ENCODE data around the gene GRAMD4.
"Not testable (repeated sequence)": the region's sequence is repeated elsewhere in the genome, so short reads cannot be mapped to it uniquely, and the experiment has no call there.

The GRAMD4 gene

DNA sequence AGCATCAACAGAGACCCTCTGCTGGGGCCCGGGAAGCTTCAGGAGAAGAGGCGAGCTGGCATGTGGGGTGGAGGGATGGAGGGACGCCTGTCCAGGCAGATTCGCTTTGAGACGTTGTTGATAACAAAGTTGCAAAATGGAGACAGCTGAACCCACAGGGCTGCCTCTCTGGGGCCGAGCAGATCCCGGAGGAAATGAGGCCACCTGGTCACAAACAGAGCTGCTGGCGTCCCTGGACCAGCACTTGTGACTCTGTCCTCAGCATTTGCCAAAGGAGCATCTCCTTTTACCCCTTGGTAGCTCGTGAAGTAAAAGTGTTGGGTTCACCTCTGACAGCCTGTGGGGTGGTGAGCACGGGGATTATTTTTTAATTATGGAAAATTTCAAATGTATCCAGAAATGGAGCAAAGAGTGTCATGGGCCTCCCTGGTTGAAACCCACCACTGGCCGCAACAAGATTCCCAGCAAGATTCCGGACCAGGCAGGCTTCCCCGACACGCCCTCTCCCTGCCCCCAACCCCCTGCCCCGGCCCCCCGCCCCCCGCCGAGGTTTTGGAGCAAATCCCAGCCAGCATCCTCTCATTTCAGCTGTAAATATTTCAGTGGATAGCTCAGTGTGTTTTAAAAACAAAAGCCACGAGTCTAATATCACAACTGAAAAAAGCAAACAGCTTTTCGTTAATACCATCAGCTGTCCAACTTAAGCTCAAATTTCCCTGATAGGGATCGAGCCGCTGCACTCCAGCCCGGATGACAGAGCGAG is 20.3 kb downstream of the GRAMD4 start:
- DNase-seq = no peak

DNA sequence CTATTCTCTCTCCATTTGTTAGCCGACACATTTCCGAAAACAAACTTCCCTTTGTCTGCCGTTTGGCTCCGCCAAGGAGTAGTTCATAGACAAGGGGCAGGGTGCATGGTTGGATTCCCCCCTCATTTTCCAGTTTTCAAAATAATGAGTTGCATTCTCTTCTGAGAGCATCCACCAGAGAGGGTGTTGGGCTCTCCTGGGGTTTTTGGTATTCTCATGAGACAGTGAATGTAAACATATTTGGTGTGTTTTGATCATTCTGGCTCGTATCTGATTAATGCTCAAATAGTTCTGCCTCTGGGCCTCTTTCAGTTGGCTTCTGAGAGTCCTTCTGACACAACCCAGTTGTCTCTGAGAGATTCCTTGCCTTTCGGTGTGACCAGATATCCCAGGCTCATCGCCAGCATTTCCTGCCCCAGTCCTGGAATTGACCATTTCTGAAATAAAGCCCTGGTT is 21.7 kb downstream of the GRAMD4 start:
- DNase-seq = no peak

DNA sequence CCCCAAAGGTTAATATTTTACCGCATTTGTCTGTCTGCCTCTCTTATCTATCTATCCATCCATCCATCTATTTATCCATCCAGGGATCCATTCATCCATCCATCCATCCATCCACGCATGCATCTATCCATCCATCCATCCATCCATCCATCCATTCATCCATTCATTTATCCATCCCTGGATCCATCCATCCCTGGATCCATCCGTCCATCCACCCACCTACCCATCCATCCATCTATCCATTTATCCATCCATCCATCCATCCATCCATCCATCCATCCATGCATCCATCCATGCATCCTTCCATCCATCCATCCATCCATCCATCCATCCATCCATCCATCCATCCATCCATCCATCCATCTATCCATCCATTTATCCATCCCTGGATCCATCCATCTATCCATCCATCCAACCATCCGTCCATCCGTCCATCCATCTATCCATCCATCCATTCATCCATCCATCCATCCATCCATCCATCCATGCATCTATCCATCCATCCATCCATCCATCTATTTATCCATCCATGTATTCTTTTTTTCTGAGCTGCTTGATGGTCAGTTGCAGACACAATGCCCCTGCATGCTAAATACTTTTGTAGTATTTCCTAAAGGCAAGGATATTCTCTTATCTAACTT is 22.8 kb downstream of the GRAMD4 start:
- not testable (repeated sequence) for DNase-seq

DNA sequence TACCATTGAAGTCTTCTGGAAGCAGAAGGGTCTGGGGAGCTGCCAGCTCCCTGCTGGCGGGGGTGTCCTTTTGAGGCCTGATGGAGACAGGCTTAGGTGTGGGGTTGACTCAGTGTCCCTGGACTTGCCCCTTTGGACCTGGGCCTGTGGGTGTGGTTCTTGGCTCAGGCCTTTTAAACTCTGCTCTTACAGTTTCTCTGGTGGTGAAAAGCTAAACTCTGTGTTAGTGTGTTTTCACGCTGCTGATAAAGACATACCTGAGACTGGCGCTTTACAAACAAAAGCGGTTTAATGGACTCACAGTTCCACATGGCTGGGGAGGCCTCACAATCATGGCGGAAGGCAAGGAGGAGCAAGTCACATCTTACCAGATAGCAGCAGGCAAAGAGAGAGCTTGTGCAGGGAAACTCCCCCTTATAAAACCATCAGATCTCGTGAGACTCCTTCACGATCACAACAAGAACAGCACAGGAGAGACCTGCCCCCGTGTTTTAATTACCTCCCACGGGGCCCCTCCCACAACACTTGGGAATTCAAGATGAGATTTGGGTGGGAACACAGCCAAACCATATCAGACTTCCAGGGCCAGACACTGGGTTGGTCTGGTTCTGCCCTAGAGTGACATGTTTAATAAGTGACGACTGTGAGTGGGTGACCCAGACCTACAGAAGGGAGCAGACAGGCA is 26.5 kb downstream of the GRAMD4 start:
- no peak for DNase-seq

DNA sequence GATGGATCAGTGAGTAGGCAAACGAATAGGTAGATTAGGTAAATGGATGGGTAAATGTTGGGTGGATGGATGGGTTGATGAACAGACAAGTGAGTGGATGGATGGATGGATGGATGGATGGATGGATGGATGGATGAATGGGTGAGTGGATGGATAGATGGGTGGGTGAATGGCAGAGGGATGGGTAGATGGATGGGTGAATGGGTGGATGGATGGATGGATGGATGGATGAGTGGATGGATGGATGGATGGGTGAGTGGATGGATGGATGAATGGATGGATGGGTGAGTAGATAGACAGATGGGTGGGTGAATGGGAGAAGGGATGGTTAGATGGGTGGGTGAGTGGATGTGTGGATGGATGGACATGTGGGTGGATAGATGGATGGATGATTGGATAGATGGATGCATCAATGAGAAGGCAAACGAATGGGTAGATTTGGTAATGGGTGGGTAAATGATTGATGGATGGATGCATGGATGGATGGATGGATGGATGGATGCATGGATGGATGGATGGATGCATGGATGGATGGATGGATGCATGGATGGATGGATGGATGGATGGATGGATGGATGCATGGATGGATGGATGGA is 28.1 kb downstream of the GRAMD4 start:
- not testable (repeated sequence) for DNase-seq

DNA sequence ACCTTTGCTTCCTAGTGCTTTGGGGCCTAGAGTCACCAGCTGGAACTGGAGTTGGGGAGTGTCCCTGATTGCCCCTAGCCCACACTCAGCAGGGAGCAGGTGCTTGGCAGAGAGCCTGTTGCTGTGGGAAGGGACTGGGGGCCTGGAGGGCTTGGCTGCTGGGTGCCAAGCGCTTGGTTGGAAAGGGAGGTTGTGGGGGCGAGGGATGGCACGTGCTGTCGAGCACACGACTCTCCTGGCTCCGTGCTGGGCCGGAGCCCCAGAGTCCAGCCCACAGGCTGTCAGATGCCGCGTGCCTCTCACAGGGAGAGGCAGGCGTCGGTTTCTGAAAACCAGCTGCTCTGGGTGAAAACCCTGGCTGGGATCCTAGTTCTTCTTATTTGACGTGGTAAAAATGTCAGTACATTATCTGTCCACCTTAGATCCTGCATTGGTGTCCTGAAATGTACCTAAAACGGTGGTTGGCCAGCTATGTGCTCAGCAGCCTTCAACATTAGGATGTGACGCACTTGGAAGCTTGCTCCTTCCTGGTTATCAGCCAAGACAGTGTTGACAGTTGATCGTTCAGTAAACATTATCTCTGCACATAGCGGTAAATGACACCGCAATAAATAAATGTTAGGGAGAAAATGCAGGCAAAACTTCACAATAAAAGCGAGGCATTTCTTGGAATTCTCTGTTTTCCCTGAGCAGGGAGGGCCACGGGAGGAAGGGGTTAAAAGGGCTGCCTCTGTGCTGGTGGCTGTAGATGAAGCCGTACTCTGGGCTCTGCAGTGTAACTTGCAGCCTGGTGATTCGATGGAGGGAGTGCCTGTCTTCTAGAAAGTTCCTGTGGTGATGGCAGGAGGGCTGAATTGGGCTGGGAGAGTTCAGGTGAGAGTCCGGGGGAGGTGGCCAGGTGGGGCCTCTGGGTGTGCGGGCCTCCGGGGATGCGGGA is 29.2 kb downstream of the GRAMD4 start:
- DNase-seq = no peak

DNA sequence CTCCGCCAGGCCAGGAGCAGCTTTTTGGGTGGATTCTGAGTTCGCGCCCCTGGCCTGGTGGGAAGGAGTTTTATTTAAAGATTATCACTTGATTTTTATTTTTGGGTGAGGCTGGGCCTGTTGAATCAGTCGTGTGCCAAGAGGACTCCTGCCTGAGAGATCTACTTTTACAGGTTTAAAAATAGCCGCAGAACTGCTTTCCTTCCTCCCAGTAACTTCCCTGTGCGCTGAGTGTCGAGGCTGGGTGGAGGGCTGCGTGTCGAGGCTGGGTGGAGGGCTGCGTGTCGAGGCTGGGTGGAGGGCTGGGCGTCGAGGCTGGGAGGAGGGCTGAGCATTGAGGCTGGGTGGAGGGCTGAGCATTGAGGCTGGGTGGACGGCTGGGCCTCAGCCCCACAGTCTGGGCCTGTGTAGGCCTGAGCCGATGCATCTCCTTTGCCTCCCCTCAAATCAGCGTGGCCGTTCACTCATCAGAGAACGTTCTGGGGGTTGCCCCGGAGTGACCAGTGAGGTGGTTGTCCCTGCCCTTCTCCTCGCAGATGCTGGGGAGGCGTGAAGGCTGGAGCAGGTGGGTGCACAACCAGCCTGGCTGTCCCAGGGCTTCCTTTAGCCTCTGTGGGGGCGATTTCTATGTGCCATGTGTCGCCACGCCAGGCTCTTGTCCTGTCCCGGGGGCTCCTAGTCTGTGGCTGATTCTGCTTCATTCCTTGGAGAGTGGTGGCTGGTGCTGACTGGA is 30.1 kb downstream of the GRAMD4 start:
- no peak for DNase-seq

DNA sequence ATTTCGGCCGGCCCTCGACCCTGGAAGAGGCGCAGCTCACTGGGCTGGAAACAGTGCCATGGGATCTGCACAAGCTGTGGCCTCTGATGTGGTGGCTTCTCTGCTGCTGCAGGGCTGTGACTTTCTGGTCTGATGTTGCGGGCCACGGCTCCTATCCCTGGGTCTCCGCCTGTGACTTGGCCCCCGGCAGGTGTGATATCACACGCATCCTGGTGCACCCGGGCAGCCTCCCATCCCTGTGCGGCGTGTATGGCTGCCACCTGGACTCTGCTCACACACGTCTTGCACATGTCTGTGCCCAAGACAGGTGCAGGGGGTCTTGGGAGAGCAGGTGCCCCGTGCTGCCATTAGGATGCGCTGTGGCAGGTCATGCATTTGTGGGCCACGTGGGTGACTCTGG is 31.1 kb downstream of the GRAMD4 start:
- no peak for DNase-seq

DNA sequence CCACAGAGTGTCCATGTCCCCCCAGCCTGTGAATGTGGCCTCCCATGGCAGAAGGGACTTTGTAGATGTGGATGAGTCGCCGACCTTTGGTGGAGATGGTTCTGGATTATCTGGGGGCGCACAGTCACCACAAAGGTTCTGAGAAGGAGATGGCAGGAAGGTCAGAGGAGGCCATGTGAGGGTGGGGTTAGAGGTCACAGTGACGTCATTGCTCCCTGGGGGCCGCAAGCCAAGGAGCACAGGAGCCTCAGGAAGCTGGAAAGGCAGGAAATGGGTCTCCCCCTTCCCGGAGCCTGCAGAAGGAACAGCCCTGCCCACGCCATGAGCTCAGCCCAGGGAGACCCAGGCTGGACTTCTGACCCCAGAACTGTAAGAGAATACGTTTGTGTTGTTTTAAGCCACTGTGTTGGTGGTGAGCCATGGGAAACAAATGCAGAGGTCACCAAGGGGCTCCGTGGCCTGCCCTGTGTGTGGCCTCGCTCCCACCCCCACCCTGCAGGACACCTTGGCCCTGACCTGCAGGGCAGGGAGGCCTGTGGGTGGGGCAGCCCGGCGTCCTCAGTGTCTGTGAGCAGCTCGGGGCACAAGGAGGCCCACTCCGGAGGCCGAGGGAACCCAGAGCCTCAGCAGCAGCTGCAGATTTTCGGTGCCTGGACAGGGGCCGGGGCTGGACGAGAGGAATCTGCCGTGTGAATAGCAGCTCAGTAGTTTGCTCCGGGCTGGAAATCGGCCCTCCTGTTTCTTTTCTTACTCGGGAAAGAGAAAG is 32.1 kb downstream of the GRAMD4 start:
- no peak for DNase-seq

DNA sequence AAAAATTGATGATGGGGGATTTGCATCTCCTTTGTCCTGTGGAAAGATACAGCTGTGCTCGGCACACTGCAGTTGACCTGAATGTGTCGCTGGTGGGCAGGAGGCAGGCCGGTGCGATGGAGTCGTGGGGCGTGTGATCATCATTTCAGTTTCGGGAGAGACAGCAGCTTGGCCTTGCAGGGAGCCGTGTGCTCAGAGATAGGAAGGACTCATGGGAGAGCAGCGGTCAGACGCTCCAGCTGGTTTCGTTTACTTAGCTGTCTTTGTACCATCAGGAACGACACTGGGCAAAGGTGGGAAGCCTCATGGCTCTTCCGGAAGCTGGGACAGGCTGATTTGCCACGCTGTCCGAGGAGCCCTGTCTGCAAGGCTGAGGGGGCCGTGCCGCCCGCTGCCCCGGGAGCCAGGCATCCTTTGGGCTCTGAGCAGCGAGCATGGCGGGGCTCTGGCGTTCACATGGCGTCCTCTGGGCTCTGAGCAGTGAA is 32.7 kb downstream of the GRAMD4 start:
- DNase-seq = no peak

DNA sequence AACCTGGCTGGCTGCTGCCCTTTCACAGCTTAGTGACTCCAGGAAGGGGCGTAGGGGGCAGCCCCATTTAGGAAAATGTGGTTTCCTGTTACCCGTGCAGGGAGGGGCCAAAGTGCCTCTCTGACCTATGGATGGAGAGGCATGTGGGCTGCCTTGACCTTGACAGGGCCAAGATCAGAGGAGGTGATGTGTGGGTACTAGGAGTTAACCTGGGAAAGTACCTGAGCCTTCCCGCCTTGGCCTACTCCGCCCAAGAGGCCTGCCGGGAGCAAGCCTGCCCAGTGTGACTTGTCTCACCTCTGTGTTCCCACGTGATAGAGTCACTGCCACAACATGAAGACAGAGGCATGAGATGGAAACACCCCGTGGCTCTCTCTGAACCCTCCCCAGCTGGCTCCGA is 33.4 kb downstream of the GRAMD4 start:
- peak; percentile 45 for DNase-seq

DNA sequence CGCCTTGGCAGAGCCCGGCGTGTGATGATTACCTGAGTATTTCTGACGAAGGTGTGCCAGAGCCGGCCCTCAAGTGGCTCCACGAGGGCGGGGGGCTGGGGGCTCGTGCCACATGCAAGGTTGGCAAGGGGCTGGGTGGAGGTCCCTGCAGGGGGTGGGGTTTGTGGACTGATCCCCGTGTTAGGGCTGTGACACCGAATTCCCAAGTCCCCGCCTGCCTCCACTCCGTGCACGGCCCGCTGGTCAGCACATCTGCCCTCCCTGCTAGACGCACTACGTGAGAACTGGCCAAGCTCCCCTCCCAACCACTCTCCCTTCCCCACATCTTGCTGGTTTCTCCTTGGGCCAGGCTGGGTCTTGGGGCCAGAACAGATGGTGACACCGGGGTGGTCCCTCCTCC is 34.2 kb downstream of the GRAMD4 start:
- no peak for DNase-seq

DNA sequence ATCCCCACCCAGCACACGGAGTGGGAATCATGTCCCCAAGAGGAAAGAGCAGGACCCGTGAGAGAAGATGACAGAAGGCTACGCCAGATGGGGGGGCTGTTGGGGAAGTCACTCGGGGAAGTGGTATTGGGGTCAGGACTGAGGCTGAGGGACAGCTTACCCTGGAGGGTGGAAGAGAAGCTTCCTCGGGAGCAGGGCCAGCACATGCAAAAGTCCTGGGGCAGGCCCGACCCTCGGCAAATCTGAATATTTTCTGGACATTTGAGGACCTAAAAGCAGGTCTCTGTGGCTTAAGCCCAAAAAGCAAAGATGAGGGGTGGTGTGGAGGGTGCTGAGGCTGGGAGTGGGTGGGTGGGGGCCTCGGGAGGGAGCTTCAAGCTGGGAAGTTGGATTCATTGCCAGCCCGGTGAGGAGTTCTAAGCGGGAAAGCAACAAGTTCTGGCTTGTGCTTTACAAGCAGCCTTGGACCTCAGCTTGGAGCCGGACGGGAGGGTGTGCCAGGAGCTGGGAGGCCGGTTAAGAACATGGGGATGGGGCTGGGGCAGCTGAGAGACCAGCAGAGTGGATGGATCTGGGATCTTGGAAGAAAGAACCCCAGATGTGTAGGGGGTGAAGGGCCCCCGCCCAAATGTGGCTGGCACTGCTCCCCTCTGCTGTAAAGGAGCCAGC is 34.9 kb downstream of the GRAMD4 start:
- DNase-seq = no peak

DNA sequence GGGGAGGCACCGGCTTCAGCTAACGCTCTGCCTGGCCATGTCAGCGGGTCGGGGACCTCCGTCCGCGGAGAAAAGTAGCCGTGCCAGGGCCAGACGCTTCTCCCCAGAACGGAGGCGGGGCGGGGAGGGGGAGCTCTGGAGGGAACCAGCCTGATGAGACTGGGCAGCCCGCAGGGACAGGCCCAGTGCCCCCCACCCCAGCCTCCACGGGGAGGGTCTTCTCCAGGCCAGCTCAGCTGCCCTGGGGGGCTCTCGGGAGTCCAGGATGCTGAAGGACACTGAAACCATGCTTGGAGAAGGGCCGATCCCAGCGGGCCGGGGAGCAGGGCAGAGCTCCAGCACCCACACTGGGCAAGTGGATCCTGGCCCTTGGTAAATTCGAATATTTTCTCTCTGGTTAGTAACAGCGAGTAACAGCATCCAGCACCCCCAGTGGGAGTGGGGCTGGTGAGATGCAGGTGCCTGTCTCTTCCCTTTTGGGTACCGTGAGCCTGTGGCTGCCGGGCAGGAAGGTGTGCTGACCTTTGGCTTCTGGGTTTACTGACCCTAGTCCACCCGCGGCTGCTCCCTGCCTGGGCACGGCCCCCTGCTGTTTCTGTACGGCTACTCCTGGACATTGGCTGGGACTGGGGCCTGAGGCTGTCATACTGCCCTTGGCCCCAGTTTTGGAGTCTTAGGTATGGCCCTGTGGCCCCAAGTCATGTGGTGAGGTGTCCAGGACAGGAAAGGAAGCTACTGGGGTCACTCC is 35.8 kb downstream of the GRAMD4 start:
- DNase-seq = no peak

DNA sequence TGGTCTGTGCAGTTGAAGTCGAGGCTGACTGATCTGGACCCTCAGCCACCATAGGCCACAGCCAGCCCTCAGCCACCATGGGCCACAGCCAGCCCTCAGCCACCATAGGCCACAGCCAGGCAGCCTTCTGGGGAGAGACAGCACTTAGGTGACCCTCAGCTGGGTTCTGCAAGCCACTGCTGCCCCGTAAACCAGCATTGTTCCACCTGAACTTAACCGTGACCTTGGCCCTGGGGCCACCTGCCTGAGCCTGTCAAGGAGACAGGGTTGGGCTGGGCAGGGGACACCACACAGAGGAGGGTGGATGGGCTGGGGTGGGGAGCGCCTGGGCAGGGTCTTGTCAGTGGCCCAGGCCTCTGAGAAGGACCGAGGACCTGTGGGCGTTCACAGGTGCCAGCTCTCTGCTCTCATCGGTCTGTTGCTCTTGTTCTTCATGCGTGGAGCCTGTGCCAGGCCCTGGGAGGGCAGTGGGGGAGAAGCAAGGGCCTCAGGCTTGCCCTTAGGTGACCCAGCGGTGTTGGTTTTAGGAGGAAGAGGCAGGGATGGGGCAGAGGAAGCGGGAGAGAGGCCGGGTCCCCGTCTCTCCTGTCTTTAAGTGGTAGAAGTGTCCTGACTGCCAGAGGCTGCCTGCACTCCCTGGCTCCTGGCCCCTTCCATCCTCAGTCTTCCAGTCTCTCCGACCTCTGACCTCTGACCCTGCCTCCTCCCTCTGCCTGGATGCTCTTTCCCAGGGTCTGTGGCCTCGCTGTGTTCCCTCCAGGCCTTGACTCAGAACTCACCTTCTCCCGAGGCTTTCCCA is 36.9 kb downstream of the GRAMD4 start:
- DNase-seq = no peak

DNA sequence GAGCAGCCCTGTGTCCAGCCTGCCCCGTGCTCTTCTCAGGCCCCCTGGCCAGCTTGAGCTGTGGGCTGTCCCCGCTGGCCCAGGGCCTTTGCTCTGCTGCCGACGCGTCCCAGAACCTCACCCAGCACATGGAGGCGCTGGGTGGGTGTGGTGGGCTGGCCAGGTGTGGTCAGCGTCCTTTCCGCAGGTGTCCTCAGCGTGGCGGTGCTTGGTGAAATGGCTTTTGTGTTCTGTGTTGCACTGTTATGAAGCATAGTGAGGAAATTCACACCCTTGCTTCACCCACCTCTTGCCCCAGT is 37.4 kb downstream of the GRAMD4 start:
- DNase-seq = no peak

DNA sequence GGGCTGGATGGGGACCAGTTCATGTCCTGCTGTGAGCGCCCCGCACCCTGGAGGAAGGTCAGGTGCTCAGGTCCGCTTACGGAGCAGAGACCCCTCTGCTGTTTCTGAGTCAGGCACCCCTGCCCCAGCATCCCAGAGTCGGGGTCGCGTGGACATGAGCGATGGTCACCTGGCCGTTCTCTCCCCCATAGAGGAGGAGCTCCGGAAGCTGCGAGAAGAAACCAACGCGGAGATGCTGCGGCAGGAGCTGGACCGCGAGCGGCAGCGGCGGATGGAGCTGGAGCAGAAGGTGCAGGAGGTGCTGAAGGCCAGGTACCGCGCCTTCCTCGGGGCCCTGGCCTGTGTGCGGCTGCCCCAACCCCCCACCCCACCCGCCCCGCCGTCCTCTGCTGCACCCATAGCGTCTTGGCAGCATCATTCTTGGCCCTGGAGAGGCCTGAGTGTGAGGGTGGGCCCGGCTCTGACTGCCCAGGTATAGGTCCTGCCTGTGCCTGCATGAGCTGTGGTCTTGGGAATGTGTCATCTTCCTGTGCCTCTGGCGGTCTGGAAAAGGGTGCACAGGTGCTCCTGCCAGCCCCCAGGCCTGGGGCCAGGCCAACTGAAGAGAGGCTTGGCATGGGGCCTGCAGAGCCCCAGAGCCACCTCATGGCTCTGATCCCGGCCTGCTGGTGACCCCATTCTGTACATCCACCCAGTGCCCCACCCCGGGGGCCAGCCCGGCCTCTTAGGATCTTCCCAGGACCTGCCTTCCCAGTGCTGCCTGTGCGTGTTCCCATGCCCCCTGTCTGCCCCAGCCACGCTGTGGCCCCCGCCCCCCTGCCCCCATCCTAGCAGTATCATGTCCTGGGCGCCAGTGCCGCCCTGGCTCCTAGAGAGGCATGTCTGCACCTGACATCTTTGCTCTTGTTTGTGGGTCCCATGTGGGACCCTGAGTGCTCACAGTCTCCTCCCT is 38.1 kb downstream of the GRAMD4 start:
- no peak for DNase-seq
